Prostate gland (tissue), 2 donors: ENCODE results near the gene SYTL5. TPM values are rescaled to one million over a fixed set of nuclear protein-coding genes. Genes with fewer than 3 reads are reported as not detected.

ENCODE experiments used
- DNase-seq: peaks from one replicate; pipeline ENCODE4 v3.0.0-alpha.2; 2019; ENCODE audit warnings: low spot score
- H3K27ac ChIP-seq, 2 donors: fragments of 200-600 bp; sonication (generic); 2 replicates each; pipeline ENCODE4 v1.5.1; 2017 to 2019
- H3K27me3 ChIP-seq: fragments of 200-600 bp; sonication (generic); replicated peaks from 2 replicates; pipeline ENCODE4 v1.5.1; 2019; ENCODE audit not compliant: insufficient read depth
- H3K36me3 ChIP-seq, 2 donors: fragments of 200-600 bp; sonication (generic); 1 replicate in 1 of 2; 2 replicates in 1 of 2; pipeline versions ENCODE4 v1.5.1 to v1.8.1; 2017 to 2019
- H3K4me1 ChIP-seq: fragments of 200-600 bp; sonication (generic); replicated peaks from 2 replicates; pipeline ENCODE4 v1.5.1; 2019
- H3K4me3 ChIP-seq, 2 donors: fragments of 200-600 bp; sonication (generic); 2 replicates each; pipeline ENCODE4 v1.5.1; 2017 to 2019
- H3K9me3 ChIP-seq: fragments of 200-600 bp; sonication (generic); 2 replicates; pipeline ENCODE4 v1.5.1; 2017
- CTCF ChIP-seq, 4 experiments: fragments of 200-600 bp in 2 of 4; fragments of 450-650 bp in 2 of 4; sonication (generic) in 2 of 4; IDR thresholded peaks; 1 replicate in 3 of 4; 2 replicates in 1 of 4; pipeline ENCODE4 v1.5.1; 2016 to 2019; ENCODE audit warnings: antibody characterized with exemption in 4 of 4, mild to moderate bottlenecking in 2 of 4, moderate library complexity in 2 of 4
- POLR2A ChIP-seq: fragments of 450-650 bp; IDR thresholded peaks from one replicate; pipeline ENCODE4 v1.6.1; 2016; ENCODE audit warnings: antibody characterized with exemption, mild to moderate bottlenecking
- POLR2AphosphoS5 ChIP-seq: sonication (generic); formaldehyde crosslinking; IDR thresholded peaks from one replicate; pipeline ENCODE4 v1.6.1; 2017; ENCODE audit warnings: antibody characterized with exemption
- WGBS: methylation state at CpG from one replicate; pipeline ENCODE4 v1.1.5; 2018; 5-methylcytosine and 5-hydroxymethylcytosine counted together
- intact Hi-C: fragments of 100-400 bp; cut with DNase I; formaldehyde crosslinking; loops from one replicate; pipeline ENCODE4 v1.14.2; 2022
- total RNA-seq, 2 donors: library from RNA; depleted of rRNA; stranded (reverse); fragments of >200 nt; gene quantifications; one replicate each; pipeline ENCODE4 v1.1.0, GENCODE V29; 2016

SYTL5 gene
- total RNA-seq, 2 donors from 2014 or later, result 2.1 to 2.9 TPM

GRCh38 chrX:38165023-38165422, 158.7 kb downstream of the SYTL5 start:
- Histone ChIP-seq H3K4me3 (no peak overlapping the region), H3K36me3 (no peaks in the 10 kb centered on the region), H3K4me1 (no peaks in the 10 kb centered on the region), H3K27ac (no peak overlapping the region), H3K27me3 (no peaks in the 10 kb centered on the region), H3K9me3 (no peaks in the 10 kb centered on the region)
- TF ChIP-seq POLR2A (no peak), CTCF (IDR thresholded peaks at IDR 0.05) (no peak), POLR2AphosphoS5 (no peak)
- WGBS, result 70% methylated on average over 1 of the region's 1 CpG
- no peak for DNase-seq
- intact Hi-C loops, result loop anchor here (5.0 kb wide), 1 partner anchor 238 kb away; no protein-coding TSS in a partner anchor

GRCh38 chrX:38166478-38167083, 160.2 kb downstream of the SYTL5 start:
- Histone ChIP-seq H3K27ac (no peak overlapping the region), H3K27me3 (no peaks in the 10 kb centered on the region), H3K4me1 (no peaks in the 10 kb centered on the region), H3K9me3 (no peaks in the 10 kb centered on the region), H3K36me3 (no peaks in the 10 kb centered on the region), H3K4me3 (no peak overlapping the region)
- TF ChIP-seq POLR2AphosphoS5, result no peak
- TF ChIP-seq CTCF (IDR thresholded peaks at IDR 0.05), result peak; percentile 37 to 63 (median 55)
- intact Hi-C loops, result loop anchor here (5.0 kb wide), 1 partner anchor 239 kb away; no protein-coding TSS in a partner anchor
- peak; percentile 4 for DNase-seq
- WGBS, result 47% methylated on average over 2 of the region's 2 CpGs

GRCh38 chrX:38170556-38170955, 164.2 kb downstream of the SYTL5 start:
- 100% methylated on average over 1 of the region's 1 CpG for WGBS
- no peaks in the 10 kb centered on the region for H3K4me1 ChIP-seq
- H3K9me3 ChIP-seq, result no peaks in the 10 kb centered on the region
- H3K27me3 ChIP-seq, result no peaks in the 10 kb centered on the region
- no peaks in the 10 kb centered on the region for H3K36me3 ChIP-seq
- TF ChIP-seq POLR2A, result no peak
- no peak for TF ChIP-seq CTCF (IDR thresholded peaks at IDR 0.05)
- no peak for TF ChIP-seq POLR2AphosphoS5
- no peak overlapping the region for H3K27ac ChIP-seq
- no peak overlapping the region for H3K4me3 ChIP-seq
- DNase-seq, result no peak
- intact Hi-C loops, result no loop called here

- 87% methylated on average over 3 of the region's 3 CpGs for WGBS
- Histone ChIP-seq H3K27me3 (no peaks in the 10 kb centered on the region), H3K36me3 (no peaks in the 10 kb centered on the region), H3K4me3 (no peak overlapping the region), H3K4me1 (no peaks in the 10 kb centered on the region), H3K27ac (no peak overlapping the region), H3K9me3 (no peaks in the 10 kb centered on the region)
- TF ChIP-seq POLR2AphosphoS5, result no peak
- no peak for TF ChIP-seq POLR2A
- no peak for TF ChIP-seq CTCF (IDR thresholded peaks at IDR 0.05)
- no peak for DNase-seq
- intact Hi-C loops, result no loop called here
Observed at GRCh38 chrX:38172596-38172995, 166.2 kb downstream of the SYTL5 start.

- no peak overlapping the region for H3K27ac ChIP-seq
- peak; percentile 6 for DNase-seq
- intact Hi-C loops, result no loop called here
- H3K36me3 ChIP-seq, result no peaks in the 10 kb centered on the region
- H3K27me3 ChIP-seq, result no peaks in the 10 kb centered on the region
- H3K9me3 ChIP-seq, result no peaks in the 10 kb centered on the region
- TF ChIP-seq POLR2AphosphoS5, result no peak
- TF ChIP-seq CTCF (IDR thresholded peaks at IDR 0.05), result peak in 2 of 4 experiments; percentile 25 to 46
- 30% methylated on average over 2 of the region's 3 CpGs for WGBS
- no peaks in the 10 kb centered on the region for H3K4me1 ChIP-seq
- no peak overlapping the region for H3K4me3 ChIP-seq
Observed at GRCh38 chrX:38175139-38175538, 168.8 kb downstream of the SYTL5 start.
